Parietal lobe (tissue), 1 donor: Measurements from ENCODE around the gene IGFL2. TPM values are rescaled to one million over a fixed set of nuclear protein-coding genes. Genes with fewer than 3 reads are reported as not detected.

Experiments used
- total RNA-seq: library from RNA; depleted of rRNA; stranded (reverse); fragments of >200 nt; gene quantifications from one replicate; pipeline ENCODE4 v1.2.3, GENCODE V29; 2014

The IGFL2 gene
- 2.2 TPM for total RNA-seq

GRCh38 chr19:46147791-46148288, at the start of gene IGFL2:
Gene IGFL2, plus strand, starts transcription at chr19:46148238. Its CDS starts 41 bp downstream, at chr19:46148279.

GRCh38 chr19:46124638-46125115, 23.4 kb upstream of the IGFL2 start, which contains the start of gene IGFL3:
Gene IGFL3, minus strand, starts transcription at chr19:46124688. Its CDS starts 39 bp downstream, at chr19:46124649.

Other genes starting within 250 kb of the IGFL2 start
- gene MYPOP, start 245.6 kb upstream of the IGFL2 start, total RNA-seq = 1.9 TPM
- gene NANOS2, start 233.5 kb upstream of the IGFL2 start, total RNA-seq = not detected
- gene NOVA2, start 174.4 kb upstream of the IGFL2 start, total RNA-seq = 28.2 TPM
- gene CCDC61, start 152.8 kb upstream of the IGFL2 start, total RNA-seq = 4.4 TPM
- gene PGLYRP1, start 125.2 kb upstream of the IGFL2 start, total RNA-seq = not detected
- 4.1 TPM for gene IGFL4, start 107.2 kb upstream of the IGFL2 start, total RNA-seq
- gene IGFL3, start 23.6 kb upstream of the IGFL2 start, total RNA-seq = not detected
- gene IGFL1, start 81.5 kb downstream of the IGFL2 start, total RNA-seq = not detected
- 12.2 TPM for gene HIF3A, start 148.8 kb downstream of the IGFL2 start, total RNA-seq
- gene PPP5C, start 198.8 kb downstream of the IGFL2 start, total RNA-seq = 100 TPM